Psoas muscle (tissue), 8 donors: ENCODE data around the gene PRR12. TPM values are rescaled to one million over a fixed set of nuclear protein-coding genes. Genes with fewer than 3 reads are reported as not detected.

Experiments used
- ATAC-seq, 4 donors: fragments of 200-7000 bp; cut with Tn5 transposase; one replicate each; pipeline ENCODE4 v1.9.1; 2020; ENCODE audit warnings: moderate library complexity in 3 of 4, mild to moderate bottlenecking in 2 of 4
- DNase-seq, 2 donors: peaks; one replicate each; pipeline ENCODE4 v3.0.0-alpha.2; 2020
- H3K27ac ChIP-seq: fragments of 200-600 bp; one replicate; pipeline ENCODE4 v1.8.0; 2022
- H3K27me3 ChIP-seq, 3 donors: fragments of 200-600 bp in 1 of 3; one replicate each; pipeline versions ENCODE4 v1.6.1 to v1.8.0; 2013 to 2022; ENCODE audit warnings: low read length in 2 of 3, mild to moderate bottlenecking in 2 of 3, moderate library complexity in 1 of 3; ENCODE audit not compliant: insufficient read depth in 3 of 3
- H3K36me3 ChIP-seq, 2 donors: fragments of 200-600 bp in 1 of 2; one replicate each; pipeline versions ENCODE4 v1.6.1 to v1.8.0; 2013 to 2022; ENCODE audit warnings: low read depth in 1 of 2, mild to moderate bottlenecking in 1 of 2, moderate library complexity in 1 of 2; ENCODE audit not compliant: insufficient read depth in 1 of 2
- H3K4me1 ChIP-seq: fragments of 200-600 bp; one replicate; pipeline ENCODE4 v1.8.0; 2022
- H3K4me3 ChIP-seq: fragments of 200-600 bp; one replicate; pipeline ENCODE4 v1.8.0; 2022; ENCODE audit warnings: mild to moderate bottlenecking
- H3K9me3 ChIP-seq: fragments of 200-600 bp; one replicate; pipeline ENCODE4 v1.8.0; 2022
- WGBS, 3 donors: extraction: QIAGEN DNeasy Blood & Tissue Kit; methylation state at CpG; one replicate each; pipeline versions ENCODE4 v1.1.6 to v1.1.7; 2013; 5-methylcytosine and 5-hydroxymethylcytosine counted together
- intact Hi-C, 2 donors: fragments of 100-400 bp; cut with DNase I; formaldehyde crosslinking; loops; one replicate each; pipeline versions ENCODE4 v1.11.0 to v1.14.2; 2022
- polyA plus RNA-seq, 3 donors: library from polyadenylated mRNA; stranded (reverse); fragments of 200-250 nt; gene quantifications; one replicate each; pipeline ENCODE4 v1.2.3, GENCODE V29; 2013
- total RNA-seq, 4 donors: library from RNA; stranded (reverse); fragmentation: NEBNext Ultra II Directional in 2 of 4; extraction: Animal tissue kit (Norgen Biotek cat#: 25700) in 2 of 4; gene quantifications; one replicate each; pipeline versions ENCODE4 v1.2.1 to v1.2.4, GENCODE V29; 2021 to 2023
- TF ChIP-seq, protein P1 (sequence below): fragments of 200-600 bp; IDR thresholded peaks from one replicate; pipeline ENCODE4 v1.8.0; 2022; ENCODE audit warnings: antibody characterized with exemption
- donor health status: healthy with polysubstance abuse.
- donor health status: DM: no; HTN: no; CAD: no; lungs with moderate emphysema.
- donor health status: Bipolar disorder and iron deficiency.
- donor health status: healthy.
- donor health status: DM: yes; HTN: yes; CAD: no.
- donor health status: DM: no; HTN: no; CAD: no.
- donor health status: DM: no; HTN: no; CAD: no.
- donor health status: DM: yes; HTN: yes; CAD: no.

PRR12 gene
- total and polyA plus RNA-seq, 7 donors: 2.3 to 15.1 (median 7.1) TPM

DNA sequence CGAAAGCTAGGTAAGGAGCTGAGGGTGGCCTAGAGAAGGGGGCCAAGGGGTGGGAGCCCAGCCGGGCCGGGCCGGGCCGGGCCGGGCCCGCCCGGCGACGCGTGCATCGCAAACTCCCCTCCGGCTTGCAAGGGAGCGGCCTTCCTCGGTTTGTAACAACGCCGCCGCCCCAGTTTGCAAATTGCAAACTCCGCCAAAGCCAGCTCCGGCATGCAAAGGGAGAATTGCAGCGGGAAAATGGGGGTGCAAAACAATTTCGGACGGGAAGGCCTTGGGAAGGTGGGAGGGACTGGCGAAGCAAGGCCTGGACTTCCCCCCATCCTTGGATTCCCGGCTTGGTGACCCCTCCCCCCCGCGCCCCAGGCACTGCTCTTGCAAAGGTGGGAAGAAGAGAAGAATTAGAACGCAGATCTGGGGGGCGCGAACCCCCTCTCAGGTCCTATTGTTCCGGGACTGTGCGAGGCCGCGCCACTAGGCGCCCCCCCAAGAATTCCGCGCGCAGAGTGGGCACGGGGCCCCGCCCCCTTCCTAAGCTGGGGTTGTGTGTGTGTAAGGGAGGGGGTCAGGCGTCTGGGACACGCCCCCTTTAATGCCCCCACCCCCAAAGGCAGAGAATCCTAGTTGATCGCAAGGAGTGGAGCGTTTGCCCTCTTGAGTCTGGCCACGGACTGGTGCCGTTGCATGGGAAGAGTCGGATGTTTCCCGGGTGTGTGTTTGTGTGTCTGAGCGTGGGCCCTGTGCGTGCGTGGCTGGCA, 926 bp downstream of the PRR12 start:
- peak overlapping the region; percentile 93 for H3K27ac ChIP-seq
- peak overlapping the region; percentile 78 for H3K4me3 ChIP-seq
- H3K36me3 ChIP-seq: peaks cover 0 to 30% of the 10 kb centered on the region in 2 donors
- TF ChIP-seq, protein P1, sequence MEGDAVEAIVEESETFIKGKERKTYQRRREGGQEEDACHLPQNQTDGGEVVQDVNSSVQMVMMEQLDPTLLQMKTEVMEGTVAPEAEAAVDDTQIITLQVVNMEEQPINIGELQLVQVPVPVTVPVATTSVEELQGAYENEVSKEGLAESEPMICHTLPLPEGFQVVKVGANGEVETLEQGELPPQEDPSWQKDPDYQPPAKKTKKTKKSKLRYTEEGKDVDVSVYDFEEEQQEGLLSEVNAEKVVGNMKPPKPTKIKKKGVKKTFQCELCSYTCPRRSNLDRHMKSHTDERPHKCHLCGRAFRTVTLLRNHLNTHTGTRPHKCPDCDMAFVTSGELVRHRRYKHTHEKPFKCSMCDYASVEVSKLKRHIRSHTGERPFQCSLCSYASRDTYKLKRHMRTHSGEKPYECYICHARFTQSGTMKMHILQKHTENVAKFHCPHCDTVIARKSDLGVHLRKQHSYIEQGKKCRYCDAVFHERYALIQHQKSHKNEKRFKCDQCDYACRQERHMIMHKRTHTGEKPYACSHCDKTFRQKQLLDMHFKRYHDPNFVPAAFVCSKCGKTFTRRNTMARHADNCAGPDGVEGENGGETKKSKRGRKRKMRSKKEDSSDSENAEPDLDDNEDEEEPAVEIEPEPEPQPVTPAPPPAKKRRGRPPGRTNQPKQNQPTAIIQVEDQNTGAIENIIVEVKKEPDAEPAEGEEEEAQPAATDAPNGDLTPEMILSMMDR: no peak
- ATAC-seq: no peak
- DNase-seq: peak; percentile 40 to 67
- intact Hi-C loops: loop anchor here (5.0 kb wide), 1 partner anchor 45 kb away; no protein-coding TSS in a partner anchor
- H3K9me3 ChIP-seq: no peaks in the 10 kb centered on the region
- peaks cover 16% of the 10 kb centered on the region for H3K4me1 ChIP-seq
- WGBS, 3 donors: 1 to 2% (median 1%) methylated on average over 48 to 51 of the region's 51 CpGs
- no peaks in the 10 kb centered on the region for H3K27me3 ChIP-seq

DNA sequence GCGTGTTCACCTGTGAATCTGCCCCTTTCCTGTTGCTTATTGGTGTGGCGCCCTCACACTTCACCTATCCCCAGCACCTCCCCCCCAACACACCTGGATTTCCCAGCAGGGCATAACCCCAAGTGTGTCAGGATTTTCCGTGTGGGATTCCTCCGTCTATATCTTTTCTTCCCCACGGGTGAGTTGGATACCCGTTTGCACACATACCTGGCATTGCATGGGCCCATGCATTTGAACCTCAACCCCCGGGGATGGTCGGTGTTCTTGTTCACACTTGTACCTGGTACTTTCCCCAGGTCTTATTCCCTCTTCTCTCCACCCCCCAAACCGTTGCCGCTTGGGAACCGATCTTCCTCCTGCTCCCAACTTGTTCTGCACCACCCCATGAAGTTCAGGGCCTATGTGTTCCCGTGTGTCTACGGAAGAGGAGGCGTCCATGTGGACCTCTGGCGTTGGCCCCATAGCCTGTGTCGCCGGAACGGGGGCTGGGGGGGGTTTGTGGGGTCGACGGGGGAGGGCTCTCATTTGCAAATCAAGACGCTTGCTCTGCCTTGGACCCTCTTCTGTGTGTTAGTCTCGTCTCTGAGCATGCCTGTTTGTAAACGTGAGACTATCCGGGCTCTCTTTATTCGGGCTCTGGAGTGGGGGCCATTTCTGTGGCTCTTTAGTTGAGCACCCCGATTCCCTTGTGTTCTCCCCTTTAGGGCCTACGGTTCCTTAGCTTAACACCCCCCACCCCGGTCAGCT, 1.7 kb downstream of the PRR12 start:
- Histone ChIP-seq H3K27me3 (no peaks in the 10 kb centered on the region), H3K4me3 (peak overlapping the region; percentile 78), H3K36me3 (peaks cover 0 to 38% of the 10 kb centered on the region in 2 donors), H3K4me1 (peaks cover 16% of the 10 kb centered on the region), H3K9me3 (no peaks in the 10 kb centered on the region), H3K27ac (peak overlapping the region; percentile 93)
- TF ChIP-seq, protein P1: no peak
- DNase-seq: no peak
- WGBS, 3 donors: 7 to 13% (median 7%) methylated on average over 28 of the region's 28 CpGs
- no peak for ATAC-seq
- intact Hi-C loops: loop anchor here (5.0 kb wide), 1 partner anchor 45 kb away; no protein-coding TSS in a partner anchor

GRCh38 chr19:49593233-49594113, 2.5 kb downstream of the PRR12 start:
- H3K27ac ChIP-seq: peak overlapping the region; percentile 93
- peaks cover 16% of the 10 kb centered on the region for H3K4me1 ChIP-seq
- H3K27me3 ChIP-seq: no peaks in the 10 kb centered on the region
- H3K9me3 ChIP-seq: no peaks in the 10 kb centered on the region
- peak; percentile 77 to 83 (median 80) for ATAC-seq
- 5 to 10% (median 6%) methylated on average over 15 to 27 of the region's 27 CpGs for WGBS, 3 donors
- intact Hi-C loops: loop anchor here (5.0 kb wide), 1 partner anchor 44 kb away; no protein-coding TSS in a partner anchor
- H3K4me3 ChIP-seq: peak overlapping the region; percentile 78
- H3K36me3 ChIP-seq: peaks cover 0 to 44% of the 10 kb centered on the region in 2 donors
- TF ChIP-seq, protein P1: no peak
- DNase-seq: peak; percentile 95 to 97

DNA sequence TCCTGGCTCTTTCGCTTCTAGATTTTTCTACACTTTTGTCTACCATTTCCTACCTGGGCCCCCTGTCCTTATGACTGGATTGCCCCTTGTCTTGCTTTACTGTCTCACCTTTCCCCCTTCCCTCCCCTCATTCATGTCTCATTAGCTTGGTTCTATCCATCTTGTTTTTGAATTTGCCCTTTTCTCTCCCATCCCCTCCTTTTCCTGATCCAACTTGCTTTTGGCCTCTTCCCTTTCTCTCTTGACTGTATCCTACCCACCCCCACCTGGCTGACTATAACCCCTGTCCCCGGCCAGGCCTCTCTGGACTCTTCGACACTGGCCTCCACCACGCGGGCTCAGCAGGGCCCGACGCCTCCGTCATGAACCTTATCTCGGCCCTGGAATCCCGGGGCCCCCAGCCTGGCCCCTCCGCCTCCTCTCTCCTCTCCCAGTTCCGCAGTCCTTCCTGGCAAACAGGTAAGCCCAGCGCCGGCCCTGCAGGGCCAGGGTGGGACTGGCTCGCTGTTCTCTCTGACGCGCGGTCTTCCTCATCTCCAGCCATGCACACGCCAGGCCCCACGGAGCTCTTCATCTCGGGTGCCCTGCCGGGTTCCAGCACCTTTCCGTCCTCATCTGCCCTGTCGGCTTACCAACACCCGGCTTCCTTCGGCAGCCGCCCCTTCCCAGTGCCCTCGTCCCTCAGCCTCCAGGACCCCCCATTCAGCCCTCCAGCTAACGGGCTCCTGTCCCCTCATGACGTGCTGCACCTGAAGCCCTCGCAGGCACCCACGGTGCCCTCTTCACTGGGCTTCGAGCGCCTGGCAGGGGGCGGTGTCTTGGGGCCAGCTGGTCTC, 3.4 kb downstream of the PRR12 start:
- no peaks in the 10 kb centered on the region for H3K9me3 ChIP-seq
- intact Hi-C loops: loop anchor here (5.0 kb wide), 1 partner anchor 43 kb away; no protein-coding TSS in a partner anchor
- peaks cover 0 to 53% of the 10 kb centered on the region in 2 donors for H3K36me3 ChIP-seq
- peak overlapping the region; percentile 93 for H3K27ac ChIP-seq
- H3K4me1 ChIP-seq: peaks cover 16% of the 10 kb centered on the region
- no peaks in the 10 kb centered on the region for H3K27me3 ChIP-seq
- 89 to 94% (median 90%) methylated on average over 35 of the region's 35 CpGs for WGBS, 3 donors
- ATAC-seq: no peak
- DNase-seq: peak; percentile 16 to 52
- peak overlapping the region; percentile 78 for H3K4me3 ChIP-seq
- TF ChIP-seq, protein P1: no peak
